Tongue (tissue), 2 donors: ENCODE data around the gene TMEM14A. TPM values are rescaled to one million over a fixed set of nuclear protein-coding genes. Genes with fewer than 3 reads are reported as not detected.
"Not testable (repeated sequence)": the region's sequence is repeated elsewhere in the genome, so short reads cannot be mapped to it uniquely, and the experiment has no call there.

Source experiments
- DNase-seq: peaks from one replicate; pipeline ENCODE4 v3.0.0-alpha.2; 2015
- total RNA-seq: library from RNA; depleted of rRNA; stranded (reverse); fragments of >200 nt; gene quantifications from one replicate; pipeline ENCODE4 v1.2.3, GENCODE V29; 2014

TMEM14A gene, protein sequence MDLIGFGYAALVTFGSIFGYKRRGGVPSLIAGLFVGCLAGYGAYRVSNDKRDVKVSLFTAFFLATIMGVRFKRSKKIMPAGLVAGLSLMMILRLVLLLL
- 25.4 TPM for total RNA-seq

DNA sequence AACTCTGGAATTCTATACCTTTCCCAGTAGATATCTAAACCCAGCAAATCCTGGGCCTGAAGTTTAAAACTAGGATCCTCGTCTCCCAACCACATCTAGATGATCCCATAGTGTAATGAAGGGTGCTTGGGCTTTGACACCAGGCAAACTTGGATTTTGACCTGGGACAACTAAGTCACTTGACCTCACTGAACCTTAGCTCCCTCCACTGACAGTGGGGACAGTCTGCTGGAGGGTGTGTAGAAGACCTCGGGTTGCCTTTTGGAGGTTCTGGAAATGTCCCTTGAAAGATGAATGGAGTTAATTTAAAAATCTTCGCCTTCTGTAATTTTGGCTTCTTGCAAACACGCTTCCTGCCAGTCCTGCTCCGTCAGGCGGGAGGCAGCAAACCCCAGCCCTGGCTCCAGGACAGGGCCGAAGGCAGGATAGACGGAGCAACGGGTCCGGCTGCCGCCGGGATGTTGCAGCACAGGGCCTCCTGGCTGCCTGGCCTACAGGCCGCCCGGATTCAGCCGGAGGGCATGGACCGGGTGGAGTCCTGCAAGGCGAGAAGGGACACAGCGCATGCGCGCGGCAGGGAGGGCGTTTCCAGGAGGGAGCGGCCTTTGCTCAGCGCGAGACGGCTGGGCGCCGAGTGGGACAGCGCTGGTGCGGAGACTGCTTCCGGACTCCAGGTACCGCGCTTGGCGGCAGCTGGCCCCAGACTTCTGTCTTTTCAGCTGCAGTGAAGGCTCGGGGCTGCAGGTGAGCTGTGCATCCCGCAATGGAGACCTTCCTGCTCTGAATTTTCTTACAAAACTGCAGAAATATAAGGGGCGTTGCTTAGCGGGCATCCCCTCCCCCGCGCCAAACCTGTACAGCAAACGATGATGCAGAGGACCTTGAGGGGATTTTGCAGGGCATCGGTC, at the start of gene TMEM14A:
TMEM14A (plus strand) TSS at position 612 of the 908 bp plus-strand sequence. CDS start 5,990 bp downstream, outside the sequence.
- peak; percentile 97 for DNase-seq

DNA sequence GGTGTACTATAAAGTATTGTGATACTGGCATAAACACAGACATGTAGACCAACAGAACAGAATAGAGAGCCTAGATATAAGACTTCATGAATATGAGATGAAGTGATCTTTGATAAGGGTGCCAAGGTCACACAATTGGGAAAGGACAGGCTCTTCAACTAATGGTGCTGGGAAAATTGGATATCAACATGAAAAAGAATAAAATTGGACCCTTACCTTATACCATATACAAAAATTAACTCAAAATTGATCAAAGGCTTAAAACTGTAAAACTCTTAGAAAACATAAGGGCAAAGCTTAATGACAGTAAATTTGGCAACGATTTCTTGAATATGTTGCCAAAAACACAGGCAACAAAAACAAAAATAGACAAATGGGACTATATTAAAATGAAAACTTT, 49.3 kb upstream of the TMEM14A start:
- no peak for DNase-seq

DNA sequence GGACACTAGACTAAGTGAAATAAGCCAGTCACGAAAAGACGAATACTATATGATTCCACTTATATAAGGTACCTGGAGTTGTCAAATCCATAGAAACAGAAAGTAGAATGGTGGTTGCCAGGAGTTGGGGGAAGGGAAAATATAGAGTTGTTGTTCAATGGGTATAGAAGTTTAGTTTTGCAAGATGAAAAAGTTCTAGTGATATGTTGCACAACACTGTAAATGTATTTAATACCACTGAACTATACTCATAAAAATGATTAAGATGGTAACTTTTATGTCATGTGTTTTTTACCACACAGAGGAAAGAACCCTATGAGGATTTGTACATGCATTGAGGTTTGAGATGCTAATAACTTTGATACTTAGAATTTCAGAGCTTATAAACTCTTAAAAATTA, 48.1 kb upstream of the TMEM14A start:
- DNase-seq = no peak

DNA sequence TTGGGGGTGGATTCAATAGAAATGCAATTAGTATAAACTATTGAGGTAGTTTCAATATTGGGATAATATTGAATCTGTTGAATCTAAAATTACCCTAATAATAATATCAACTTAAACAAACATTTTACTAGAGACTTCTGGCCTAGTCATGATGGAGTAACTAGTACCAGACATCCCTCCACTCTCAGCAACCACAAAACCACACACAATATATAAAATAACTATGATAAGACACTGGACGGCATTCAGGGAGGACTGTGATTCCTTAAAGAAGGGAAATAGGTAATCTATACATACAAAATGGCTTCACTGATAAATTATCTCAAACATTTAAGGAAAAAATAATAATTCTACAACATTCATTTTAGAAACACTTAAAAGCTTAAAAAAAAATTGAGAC, 38.9 kb upstream of the TMEM14A start:
- no peak for DNase-seq

DNA sequence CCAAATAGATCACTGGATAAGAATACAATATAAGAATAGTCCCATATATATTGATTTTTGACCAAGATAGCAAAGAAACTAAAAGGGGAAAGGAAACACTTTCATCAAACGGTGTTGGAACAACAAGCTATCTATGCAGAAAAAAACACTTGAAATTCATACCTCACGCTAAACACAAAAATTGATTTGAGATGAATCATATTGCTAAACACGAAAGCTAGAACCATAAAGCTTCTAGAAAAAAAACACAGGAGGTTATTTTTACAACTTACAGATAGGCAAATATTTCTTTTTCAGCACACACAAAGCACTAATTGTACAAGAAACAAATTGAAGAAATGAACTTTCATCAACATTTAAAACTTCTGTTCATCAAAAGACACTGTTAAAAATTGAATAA, 36.7 kb upstream of the TMEM14A start:
- no peak for DNase-seq

DNA sequence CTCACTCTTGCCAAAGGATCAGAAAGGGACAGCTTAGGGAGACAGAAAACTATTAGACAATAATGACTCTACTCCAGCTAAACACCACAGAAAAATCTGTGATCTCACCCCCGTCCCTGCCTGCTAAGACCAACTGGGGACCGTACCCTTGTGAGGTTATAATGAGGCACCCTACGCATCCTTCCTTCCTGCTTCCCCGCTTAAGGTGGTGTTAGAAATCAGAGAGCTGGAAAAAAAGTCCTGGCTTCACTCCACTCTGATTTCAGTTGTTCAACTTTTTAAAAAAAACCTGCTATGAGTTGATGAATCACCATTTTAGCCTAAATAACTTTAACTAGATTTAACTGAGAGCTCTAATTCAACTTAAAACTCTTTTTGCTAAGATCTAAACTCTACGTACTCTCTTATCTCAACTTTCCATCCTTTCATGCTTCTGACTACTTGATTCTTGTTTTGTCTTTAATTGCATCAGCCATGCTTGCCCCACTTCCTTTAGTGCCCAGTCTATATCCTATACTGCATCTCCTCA, 35.8 kb upstream of the TMEM14A start:
- no peak for DNase-seq

DNA sequence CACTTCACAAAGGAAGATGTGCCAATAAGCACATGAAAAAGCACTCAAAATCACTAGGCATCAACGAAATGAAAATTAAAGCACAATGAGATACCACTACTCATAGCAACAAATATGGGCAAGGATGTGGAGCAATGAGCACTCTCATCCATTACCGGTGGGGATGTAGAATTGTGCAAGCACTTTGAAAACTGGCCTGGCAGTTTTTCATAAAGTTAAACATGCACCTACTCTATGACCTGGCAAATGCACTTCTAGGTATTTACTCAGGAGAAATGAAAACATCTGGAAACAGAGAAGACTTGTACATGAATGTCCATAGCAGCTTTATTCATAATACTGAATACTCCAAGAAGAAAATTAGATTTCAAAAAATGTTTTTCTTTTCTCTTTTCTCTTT, 34.1 kb upstream of the TMEM14A start:
- no peak for DNase-seq

DNA sequence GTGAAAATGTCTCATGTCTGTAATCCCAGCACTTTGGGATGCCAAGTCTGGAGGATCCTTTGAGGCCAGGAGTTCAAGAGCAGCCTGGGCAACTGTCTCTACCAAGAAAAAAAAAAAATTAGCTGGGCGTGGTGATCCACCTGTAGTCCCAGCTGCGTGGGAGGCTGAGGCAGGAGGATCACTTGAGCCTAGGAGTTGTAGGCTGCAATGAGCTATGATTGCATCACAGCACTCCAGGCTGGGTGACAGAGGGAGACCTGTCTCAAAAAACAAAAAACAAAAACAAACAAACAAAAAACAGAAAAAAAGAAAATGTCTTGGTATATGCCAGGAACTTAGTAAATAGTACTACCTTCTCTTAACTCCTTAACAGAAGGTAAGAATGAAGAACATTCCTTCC, 31.4 kb upstream of the TMEM14A start:
- no peak for DNase-seq

DNA sequence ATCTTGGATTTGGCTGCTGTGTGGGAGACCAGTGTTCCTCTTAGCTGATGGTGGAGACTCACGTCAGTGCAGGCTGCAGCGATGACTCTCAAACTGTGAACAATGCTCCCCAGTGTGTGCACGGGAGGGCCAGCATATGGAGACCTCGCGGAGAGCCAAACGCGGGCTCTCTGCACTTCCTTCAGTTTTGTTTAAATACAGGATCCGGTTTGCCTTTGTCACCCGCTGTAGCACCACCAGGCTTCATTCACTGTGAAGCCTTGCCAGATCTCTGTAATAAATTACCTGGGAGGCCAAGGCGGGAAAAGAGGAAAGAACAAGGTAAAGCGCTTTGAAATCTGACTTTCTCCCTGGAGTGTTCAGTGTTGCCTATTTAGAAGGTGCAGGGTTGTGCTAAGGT, 30.7 kb upstream of the TMEM14A start:
- peak; percentile 53 for DNase-seq

DNA sequence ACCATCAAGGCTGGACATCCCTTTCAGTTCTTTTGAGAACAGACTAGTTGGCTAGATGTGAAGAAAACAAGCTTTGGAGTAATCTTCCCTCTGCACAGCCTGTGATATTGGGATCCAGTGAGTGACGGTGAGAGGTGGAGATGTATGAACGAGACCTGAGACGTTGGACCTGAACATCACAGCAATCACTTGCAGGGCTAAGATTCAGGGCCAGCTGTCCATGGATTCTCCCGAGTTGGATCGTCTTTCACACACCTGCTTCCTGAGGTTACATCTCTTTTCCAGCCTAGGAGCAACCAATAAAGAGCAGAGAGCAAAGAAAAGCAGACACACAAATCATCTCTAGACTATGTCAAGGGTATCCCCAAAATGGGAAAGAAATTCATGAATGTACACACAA, 30.0 kb upstream of the TMEM14A start:
- no peak for DNase-seq

DNA sequence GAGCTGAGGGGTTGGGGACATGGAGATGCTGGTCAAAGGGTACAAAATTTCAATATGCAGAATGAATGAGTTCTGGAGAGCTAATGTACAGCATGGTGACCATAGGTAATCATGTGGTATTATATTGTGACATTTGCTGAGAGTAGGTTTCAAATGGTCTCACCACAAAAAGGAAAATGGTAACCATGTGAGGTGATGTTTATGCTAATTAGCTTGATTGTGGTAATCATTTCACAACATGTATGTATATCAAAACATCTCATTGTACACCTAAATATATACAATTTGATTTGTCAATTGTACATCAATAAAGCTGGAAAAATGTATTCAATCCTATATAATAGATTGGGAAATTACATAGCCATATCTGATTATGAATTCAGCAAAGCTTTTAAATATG, 29.5 kb upstream of the TMEM14A start:
- DNase-seq = no peak

DNA sequence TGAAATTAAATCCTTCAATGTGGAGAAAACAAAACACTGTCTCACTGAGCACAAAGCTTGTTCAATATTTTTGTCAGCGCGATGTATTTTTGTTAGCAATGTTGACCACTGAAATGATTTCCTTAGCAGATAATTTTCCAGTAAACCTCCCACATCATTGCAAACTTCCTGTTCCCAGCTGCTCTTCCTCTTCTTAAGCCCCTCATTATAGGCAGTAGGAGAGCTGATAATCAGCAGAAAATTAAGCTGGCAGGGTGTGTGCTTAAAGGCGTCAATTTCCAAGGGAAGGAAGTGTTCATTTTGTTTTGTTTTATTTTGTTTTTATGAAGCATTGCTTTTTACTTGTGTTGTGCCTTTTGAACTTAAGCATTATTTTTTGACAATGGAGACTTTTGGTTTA, 29.1 kb upstream of the TMEM14A start:
- DNase-seq = no peak

DNA sequence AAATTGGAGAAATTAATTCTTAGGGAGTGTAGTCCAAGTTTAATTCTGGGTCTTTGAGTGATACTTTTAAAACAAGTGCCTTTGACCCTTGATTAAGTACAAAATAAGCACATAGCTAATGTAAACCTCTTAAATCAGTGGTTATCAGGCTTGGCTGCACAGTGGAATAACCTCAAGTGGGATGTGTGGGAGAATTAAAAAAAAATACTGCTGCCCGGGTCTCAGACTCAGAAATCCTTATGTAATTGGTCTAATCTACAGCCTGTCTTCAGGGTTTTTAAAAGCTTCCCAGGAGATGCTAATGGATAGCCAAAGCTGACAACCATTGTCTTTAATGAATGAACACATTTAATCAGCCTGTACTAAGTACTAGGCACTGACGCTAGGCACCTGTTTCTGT, 28.5 kb upstream of the TMEM14A start:
- no peak for DNase-seq

DNA sequence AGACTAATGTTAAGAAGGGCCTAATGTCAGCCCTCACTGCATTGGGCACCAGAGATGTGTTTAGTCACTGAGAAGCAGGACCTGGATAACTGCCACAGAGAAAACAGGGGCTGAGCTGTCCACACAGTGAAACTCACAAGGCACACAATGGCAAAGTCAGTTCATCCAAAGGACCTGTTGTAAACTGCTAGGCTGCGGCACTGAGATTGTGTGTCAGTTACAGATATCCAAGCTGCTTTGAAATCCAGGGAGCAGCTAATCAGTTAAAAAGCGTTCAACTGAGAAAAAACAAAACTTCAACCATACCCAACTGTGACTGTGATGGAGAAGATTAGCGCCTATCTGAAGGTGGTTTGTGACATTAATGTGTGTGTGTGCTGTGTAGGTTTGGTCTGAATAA, 27.8 kb upstream of the TMEM14A start:
- DNase-seq = no peak

DNA sequence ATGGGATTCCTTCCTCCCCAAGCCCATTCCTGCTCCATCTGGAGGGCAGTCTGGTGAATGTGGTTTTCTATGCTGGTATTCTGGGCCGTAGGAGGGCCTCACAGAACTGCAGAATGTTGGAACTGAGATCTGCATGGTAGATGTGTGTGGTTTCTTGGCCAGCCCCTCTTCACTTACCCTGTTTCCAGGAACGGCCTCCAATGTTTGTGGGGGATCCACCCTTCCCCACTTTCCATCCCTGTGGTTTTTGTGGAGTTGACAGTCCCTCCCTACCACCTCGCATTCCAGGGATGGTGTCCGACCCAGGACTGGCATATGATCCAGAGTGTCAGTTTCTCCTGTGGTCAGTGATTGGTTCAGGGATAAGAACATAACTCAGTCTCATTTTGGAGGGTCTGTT, 26.7 kb upstream of the TMEM14A start:
- DNase-seq = no peak

DNA sequence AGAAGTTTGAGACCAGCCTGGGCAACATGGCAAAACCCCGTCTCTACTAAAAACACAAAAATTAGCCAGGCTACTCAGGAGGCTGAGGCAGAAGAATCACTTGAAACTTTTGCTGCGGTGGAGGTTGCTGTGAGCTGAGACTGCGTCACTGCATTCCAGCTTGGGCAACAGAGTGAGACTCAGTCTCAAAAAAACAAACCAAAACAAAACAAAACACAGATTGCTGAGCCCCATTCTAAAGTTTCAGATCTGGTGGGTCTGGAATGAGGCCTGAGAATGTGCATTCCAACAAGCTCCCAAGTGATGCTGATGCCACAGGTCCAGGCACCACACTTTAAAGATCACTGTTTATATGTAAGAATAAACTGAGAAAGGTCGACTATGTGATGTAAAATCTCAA, 24.9 kb upstream of the TMEM14A start:
- DNase-seq = no peak

DNA sequence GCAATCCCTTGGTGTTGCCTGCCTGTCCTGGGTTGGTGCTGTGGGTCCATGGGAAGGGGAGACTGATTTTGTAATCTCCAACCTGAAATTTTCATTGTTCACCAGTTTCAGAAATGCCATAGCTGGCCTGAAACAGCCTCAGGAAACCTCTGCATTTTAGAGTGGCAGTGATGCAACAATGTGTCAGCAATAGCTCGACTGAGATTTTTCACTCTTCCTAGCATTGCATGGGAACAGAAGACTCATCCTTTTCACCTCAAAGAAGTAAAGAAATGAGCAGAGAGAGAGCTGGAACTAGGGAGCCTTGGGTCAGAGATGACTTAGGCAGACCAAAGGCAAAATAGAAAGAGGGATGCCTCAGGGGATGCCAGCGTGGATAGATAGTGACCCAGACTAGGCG, 23.7 kb upstream of the TMEM14A start:
- DNase-seq = no peak

DNA sequence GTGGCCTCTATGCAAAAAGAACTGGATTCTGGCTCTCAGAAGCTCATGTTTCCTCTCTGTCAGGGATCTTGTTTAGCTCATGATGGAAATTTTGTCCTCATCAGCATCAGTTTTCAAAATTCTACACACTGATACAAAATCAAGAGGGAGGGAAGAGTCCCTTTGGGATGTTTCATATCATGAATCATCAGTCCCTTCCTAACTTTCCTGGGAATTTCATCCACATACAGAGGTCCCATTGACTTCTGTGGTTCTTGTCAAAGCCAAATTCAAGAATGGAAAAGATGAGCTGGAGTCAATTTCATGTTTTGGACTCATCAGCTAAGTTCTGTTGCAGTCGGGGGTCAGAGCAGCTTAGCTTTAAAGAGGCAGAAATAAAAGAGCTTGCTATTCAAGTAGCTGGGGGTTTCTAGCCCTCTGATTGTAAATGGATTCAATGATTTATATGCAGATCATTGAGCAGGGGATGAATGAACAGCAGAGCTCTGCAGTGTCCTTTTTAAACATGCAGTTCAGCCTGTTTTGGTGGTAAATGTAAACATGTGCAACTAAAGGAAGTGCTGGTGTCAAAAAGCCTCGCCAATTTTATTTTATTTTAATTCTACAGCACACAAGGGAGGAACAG, 21.3 kb upstream of the TMEM14A start:
- DNase-seq = peak; percentile 43

DNA sequence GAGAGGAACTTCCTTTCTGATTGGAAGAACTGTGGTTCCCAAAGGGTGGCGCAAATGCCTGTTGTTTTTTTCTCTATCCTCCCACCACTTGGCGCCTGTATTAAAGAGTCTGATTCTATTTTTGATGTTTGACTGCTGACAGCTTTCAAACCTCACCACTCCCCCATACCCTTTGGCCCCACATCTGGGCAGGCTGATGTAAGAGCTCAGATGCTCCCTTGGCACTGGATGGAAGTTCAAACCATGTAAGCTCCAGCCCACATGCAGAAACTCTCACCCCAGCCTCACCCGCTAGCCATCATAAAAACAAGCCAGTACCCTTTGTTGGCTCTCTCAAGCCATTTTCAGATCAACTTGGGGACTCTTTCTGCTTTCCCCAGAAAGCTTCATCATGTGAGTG, 20.0 kb upstream of the TMEM14A start:
- DNase-seq = no peak

DNA sequence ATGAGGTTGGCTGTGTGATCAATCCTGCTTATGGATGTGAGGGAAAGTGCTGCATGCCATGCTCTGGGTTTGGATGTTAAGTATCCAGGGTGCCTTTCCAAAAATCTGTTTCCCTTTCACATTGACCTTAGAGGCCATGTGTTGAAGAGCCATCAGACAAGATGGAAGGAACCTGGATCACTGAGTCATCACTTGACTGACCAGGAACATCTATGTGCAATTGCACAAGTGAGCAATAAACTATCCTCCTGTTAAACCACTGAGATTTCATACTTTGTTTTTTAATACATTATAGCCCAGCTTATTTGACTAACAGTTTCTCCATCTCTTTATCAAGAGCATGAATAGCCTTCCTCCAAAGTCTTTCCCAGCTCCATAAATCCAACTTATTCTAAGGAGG, 17.8 kb upstream of the TMEM14A start:
- DNase-seq = no peak

DNA sequence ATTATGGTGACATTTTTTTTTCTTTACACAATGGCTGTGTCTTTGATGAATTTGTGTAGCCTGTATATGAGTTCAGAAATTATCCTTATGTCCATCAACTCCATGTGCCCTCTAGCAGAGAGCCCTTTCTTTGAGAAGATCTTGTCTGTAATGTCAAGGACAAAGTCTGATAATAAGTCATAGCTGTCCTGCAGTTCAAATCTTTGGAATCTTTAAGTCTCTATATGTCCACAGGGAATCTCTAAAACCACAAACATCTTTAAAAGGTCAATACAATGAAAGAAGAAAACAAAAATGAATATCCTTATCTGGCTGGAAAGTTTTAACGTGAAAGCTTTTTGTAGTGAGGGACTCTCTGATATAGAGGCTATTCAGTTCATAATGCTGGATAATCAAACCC, 16.9 kb upstream of the TMEM14A start:
- DNase-seq = no peak

DNA sequence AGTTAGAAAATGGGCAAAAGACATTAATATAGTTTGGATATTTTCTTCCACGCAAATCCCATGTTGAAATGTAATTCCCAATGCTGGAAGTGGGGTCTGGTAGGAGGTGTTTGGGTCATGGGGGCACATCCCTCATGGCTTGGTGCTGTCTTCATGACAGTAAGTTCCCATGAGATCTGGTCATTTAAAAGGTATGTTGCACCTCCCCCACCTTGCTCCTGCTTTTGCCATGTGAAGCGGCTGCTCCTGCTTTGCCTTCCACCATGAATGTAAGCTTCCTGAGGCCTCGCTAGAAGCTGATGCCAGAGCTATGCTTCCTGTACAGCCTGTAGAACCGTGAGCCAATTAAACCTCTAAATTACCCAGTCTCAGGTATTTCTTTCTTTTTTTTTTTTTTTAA, 16.3 kb upstream of the TMEM14A start:
- DNase-seq = no peak

DNA sequence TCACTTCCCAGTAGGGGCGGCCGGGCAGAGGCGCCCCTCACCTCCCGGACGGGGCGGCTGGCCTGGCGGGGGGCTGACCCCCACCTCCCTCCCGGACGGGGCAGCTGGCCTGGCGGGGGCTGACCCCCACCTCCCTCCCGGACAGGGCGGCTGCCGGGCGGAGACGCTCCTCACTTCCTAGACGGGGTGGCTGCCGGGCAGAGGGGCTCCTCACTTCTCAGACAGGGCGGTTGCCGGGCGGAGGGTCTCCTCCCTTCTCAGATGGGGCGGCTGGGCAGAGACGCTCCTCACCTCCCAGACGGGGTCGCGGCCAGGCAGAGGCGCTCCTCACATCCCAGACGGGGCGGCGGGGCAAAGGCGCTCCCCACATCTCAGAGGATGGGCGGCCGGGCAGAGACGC, 15.0 kb upstream of the TMEM14A start:
- not testable (repeated sequence) for DNase-seq

DNA sequence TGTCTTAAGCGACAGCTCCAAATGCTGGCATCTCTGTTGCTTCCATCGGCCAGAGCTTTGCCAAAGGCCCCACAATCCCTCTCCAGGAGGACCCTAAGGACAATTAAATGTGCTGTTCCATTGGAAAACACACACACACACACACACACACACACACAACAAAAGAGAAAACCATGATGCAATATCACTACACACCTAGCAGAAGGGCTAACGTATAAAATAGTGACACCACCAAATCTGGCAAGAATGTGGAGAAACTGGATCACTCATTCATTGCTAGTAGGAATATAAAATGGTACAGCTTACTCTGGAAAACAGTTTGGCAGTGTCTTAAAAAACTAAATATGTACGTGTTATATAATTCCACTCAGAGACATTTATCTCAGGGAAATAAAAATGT, 13.0 kb upstream of the TMEM14A start:
- no peak for DNase-seq
